HG03060 (cell line): Measurements from ENCODE around the gene TCEA2.

Experiments used
- ATAC-seq: cut with Tn5 transposase; IDR thresholded peaks from one replicate; pipeline ENCODE4 v1.9.1; 2021; ENCODE audit warnings: low read depth, moderate number of reproducible peaks; ENCODE audit not compliant: unreplicated experiment

Gene TCEA2

GRCh38 chr20:64035066-64035932, 27.7 kb upstream of the TCEA2 start:
- ATAC-seq: no peak

GRCh38 chr20:64035933-64036345, 27.1 kb upstream of the TCEA2 start, which contains the start of gene C20orf204:
C20orf204 (plus strand) TSS chr20:64036182; CDS start chr20:64036324, 142 bp downstream.
- ATAC-seq: no peak

- no peak for ATAC-seq
Observed at GRCh38 chr20:64036346-64037198, 26.4 kb upstream of the TCEA2 start.

- ATAC-seq: no peak
Observed at GRCh38 chr20:64037199-64037497, 25.9 kb upstream of the TCEA2 start.

GRCh38 chr20:64037498-64038213, 25.3 kb upstream of the TCEA2 start:
- no peak for ATAC-seq

- ATAC-seq: no peak
Observed at GRCh38 chr20:64038224-64038564, 24.8 kb upstream of the TCEA2 start.

GRCh38 chr20:64038565-64039292, 24.3 kb upstream of the TCEA2 start:
- no peak for ATAC-seq

- ATAC-seq: no peak
Observed at GRCh38 chr20:64039293-64040160, 23.5 kb upstream of the TCEA2 start.

- ATAC-seq: no peak
Observed at GRCh38 chr20:64040231-64041039, 22.6 kb upstream of the TCEA2 start.

GRCh38 chr20:64041040-64041780, 21.8 kb upstream of the TCEA2 start:
- ATAC-seq: no peak

GRCh38 chr20:64041781-64042053, 21.3 kb upstream of the TCEA2 start:
- ATAC-seq: no peak

GRCh38 chr20:64042054-64042781, 20.8 kb upstream of the TCEA2 start:
- ATAC-seq: no peak

GRCh38 chr20:64043768-64044167, 19.2 kb upstream of the TCEA2 start:
- ATAC-seq: no peak

- no peak for ATAC-seq
Observed at GRCh38 chr20:64044484-64045247, 18.3 kb upstream of the TCEA2 start.

GRCh38 chr20:64045346-64046011, 17.5 kb upstream of the TCEA2 start:
- ATAC-seq: no peak

- no peak for ATAC-seq
Observed at GRCh38 chr20:64047046-64047389, 16.0 kb upstream of the TCEA2 start.
